SK-MEL-5 (cell line): Measurements from ENCODE around the gene GPR146. TPM values are rescaled to one million over a fixed set of nuclear protein-coding genes. Genes with fewer than 3 reads are reported as not detected.

Experiments used
- DNase-seq: peaks from one replicate; pipeline ENCODE4 v3.0.0-alpha.2; 2016; ENCODE audit warnings: low read depth, low spot score
- in situ Hi-C: cut with HindIII; loops from 2 replicates; pipeline ENCODE4 v1.10.0; 2016; ENCODE audit warnings: low sequenced_read_pairs, high pct_unique_total_duplicates, low pct_unique_long_range_greater_than_20kb
- total RNA-seq: library from RNA; depleted of rRNA; stranded (reverse); fragments of >200 nt; shearing (Covaris generic); gene quantifications from 2 replicates; pipeline ENCODE4 v1.2.3, GENCODE V29; 2014

The GPR146 gene
- total RNA-seq, 1 experiment from 2014 or later, result 10.4 TPM

DNA sequence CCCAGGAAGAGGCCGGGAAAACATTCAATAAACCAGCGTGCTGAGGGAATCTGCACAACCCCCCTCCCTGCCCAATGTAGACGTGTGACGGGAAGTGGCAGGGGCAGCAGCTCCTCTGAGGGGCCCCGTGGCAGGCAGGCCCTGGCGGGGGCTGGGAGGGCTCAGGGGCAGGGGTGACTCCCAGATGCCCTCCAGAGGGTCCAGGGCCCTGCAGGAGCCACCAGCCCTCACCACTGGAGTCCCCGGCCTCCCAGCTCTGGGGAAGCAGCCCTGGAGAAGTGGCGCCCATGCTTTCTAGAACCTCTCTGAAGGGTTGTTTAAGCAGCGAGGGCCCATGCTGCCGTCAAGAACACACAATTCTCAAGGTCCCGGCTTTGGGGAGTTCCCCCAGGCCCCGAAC, 35.2 kb downstream of the GPR146 start:
- in situ Hi-C loops, result no loop called here
- DNase-seq, result no peak

DNA sequence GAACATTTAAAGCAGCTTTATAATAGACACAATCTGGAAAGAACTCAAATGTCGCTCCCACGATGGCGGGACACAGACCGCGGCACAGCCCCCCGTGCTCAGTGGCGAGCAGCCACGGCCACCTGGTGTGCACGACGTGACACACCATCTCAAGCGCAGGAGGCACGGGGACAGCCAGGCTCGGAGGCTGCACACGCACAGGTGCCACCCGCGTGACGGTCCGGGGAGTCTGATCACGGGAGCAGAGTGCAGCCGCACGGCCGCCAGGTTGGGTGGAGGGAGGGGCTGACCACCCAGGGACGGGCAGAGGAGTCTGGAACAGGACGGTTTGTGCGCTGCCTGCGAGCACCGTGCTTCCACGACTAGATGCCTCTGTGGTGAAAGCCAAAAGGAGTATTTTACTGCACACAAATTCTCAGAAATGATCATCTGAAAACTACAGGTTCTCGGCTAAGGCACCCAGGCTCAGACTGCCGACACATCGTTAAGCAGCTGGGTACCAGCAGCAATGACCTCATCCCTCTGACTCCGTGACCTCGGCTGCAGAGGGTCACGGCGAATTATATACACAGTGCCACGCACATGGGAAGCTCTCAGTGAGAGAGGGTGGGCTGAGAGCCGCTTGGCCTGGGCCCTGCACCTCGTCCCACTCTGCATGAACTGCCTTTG, 36.0 kb downstream of the GPR146 start:
- no peak for DNase-seq
- in situ Hi-C loops, result no loop called here

DNA sequence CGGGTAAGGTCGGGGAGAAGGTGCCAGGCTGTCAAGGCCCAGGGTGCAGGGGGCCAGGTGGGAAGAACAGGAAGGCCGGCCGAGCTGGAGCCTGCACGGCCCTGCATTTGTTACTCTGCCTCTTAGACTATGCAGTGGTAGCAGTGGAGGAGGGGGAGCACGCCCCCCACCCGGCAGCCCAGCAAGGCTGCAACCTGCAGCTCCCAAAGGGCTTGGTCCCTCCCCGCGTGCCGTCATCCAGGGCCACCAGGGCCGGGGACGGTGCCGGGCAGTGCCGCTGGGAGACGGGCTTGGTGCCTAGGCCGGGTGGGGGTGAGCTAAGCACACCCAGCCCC, 36.5 kb downstream of the GPR146 start:
- no peak for DNase-seq
- in situ Hi-C loops, result no loop called here

DNA sequence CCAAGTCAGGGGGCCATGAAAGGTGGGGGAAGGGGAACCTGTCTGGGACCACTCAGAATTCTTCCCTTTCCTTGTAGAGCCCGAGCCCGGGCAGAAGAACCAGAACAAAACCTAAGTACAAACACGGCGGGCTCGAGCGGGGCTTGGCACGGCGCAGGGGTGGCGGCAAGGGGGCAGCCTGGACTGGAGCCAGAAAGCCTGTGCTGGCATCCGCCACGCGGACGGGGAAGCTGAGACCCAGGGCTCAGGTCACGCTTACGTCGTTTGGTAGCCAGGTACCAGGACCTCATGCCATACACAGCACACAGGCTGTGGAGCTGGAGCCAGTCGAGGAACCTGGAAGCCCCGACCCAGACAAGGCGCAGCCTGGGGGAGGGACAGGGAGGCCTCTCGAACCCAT, 37.0 kb downstream of the GPR146 start:
- in situ Hi-C loops, result no loop called here
- no peak for DNase-seq

DNA sequence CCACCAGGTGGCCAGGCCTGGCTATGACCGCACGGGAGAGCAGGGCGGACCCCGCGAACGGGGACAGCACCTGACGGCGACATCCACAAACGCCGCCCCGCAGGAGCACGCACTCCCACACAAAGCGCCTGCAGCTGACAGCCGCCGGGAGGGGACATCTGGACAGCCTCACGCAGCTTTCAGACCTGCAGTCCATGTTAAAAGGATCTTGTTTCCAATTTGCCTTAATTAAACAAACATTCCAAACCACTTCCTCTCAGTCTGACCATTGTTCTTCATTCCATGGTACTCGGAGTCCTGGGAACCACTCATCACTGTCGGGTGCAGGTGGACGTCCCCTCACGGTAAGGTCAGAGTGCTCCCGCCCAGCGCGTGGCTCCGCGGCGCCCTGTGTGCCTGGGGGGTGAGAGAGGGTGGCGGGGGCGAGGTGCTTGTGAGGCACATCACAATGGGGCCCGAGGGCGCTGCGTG, 37.6 kb downstream of the GPR146 start:
- in situ Hi-C loops, result no loop called here
- no peak for DNase-seq

DNA sequence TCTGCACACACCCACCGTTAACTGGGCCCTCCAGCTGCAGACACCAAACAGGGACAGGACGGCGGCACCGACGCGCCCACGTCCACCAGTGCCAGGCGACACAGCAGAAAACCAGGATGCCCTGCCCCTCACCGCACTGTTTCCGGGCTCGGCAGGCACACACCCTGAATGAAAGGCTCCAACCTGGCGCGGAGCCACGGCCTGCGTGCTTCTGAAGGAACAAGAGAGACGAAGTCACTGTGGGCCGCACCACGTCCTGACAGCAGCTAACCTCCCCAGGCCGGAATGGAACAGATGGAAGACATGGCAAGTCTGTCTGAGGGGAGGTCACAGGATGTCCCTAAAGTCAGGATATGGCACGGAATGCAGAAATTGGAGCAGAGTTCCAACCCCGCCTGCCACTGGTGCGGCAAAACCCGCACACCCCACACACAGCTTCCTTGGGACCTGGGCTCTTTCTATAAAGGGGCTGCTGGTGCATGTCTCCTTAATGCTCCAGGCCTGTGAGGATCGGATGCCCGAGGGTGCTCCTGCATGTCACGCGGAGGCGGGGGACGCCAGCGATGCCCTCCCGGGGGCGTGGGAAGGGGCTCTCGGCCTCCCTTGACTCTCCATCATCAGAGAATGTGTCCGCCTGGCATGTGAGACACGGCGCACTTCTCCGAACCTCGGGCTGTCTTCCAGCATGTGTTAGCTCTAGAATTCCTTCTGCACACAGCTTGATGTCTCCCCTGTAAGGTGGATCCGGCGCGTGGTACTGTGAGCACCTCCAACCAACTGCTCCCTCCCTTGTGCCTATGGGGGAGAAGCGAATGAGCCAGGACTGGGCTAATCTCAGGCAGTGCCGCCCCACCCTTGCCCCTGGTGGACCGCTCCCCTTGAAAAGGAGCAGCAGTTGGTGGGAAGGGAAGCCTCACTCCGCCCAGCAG, 39.6 kb downstream of the GPR146 start:
- in situ Hi-C loops, result no loop called here
- no peak for DNase-seq

DNA sequence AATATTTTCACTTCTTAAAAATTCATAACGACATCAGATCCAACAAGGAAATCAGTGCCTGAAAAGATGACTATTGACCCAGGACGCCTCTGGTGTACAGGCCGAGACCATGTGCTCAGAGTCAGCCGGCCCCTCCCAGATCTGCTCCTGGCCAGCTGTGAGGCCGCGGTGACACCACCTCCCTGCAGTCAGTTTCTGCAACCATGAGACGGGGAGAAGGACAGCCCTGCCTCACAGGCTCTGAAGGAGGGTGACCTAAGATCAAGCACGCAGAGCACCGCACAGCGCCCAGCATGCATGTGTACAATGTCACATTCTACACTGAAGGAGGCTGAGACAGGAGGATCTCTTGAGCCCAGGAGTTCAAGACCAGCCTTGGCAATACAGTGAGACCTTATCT, 40.9 kb downstream of the GPR146 start:
- DNase-seq, result no peak
- in situ Hi-C loops, result no loop called here

DNA sequence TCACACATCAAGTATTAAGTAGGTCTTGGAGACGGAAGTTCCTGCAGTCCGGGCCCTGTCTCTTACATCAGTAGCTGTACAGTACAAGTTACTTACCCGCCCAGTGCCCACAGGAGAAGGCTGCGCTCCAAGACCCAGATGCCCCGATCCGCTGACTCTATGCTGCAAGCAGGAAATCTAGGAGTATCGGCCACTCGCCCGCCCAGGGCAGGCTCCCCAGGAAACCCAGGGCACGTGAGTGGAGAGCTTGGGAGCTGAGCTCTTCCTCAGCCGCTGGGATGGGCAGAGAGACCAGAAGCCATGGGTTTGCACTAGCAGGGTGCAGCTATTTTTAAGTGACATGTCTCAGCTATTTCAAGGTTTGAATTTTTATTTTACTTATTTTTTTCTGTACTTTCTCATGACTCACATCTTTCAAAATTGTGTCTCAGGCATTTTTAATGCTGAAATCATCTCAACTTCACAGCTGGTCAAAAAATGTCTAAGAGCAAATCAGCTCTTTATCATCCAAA, 41.6 kb downstream of the GPR146 start:
- in situ Hi-C loops, result no loop called here

DNA sequence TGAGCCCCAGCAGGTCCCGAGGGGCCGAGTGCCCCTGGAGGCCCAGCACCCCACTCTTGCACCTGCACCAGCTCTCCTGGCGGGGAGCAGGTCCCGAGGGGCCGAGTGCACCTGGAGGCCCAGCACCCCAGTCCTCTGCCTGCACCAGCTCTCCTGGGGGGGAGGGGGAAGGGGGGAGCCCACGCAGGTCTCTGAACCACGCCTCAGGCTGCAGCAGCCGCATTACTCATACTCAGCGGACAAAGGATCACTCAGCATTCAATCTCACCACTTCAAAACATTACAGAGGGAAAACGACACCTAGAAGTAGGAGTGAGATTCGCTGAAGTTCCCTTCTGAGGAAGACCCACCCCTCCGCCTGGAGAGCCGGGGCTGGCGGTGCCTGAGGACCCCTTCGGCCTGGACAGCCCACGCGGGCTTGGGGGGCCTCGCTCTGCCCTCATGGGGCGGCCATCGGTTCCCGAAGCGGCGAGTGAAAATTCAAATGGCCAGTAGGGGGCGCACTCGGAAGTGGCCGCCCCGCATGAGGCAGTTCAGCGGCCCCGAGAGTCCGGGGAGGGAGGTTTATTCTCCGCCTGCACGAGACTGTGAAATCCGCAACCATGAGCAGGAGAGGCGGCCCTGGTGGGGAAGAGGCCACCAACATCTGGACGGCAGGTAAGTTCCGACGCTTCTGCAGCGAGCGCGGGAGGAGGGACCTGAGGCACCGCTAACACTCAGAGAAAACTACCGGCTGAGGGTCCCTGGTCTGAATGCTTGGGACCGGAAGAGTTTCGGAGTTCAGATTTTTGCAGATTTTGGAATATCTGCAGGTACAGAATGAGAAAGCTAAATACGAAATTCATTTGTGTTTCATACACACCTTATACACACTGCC, 42.5 kb downstream of the GPR146 start:
- DNase-seq, result peak; percentile 72
- in situ Hi-C loops, result no loop called here

More for the DNA sequence above, 41.6 kb downstream of the GPR146 start:
- DNase-seq, result no peak

DNA sequence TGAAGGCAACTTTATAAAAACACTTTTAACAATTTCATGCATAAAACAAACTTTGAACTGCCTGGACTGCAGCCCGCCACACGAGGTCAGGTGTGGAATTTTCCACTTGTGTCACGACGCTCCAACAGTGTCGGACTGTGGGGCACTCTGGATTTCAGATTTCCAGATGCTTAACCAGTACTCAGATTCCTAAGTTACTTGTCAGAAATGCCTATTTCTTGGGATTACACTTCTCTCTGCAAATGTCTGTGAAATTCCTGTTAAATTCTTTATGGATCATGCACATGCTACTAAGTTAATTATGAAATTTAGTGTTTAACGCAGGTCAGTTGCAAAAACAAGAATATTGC, 43.1 kb downstream of the GPR146 start:
- DNase-seq, result no peak
- in situ Hi-C loops, result no loop called here

DNA sequence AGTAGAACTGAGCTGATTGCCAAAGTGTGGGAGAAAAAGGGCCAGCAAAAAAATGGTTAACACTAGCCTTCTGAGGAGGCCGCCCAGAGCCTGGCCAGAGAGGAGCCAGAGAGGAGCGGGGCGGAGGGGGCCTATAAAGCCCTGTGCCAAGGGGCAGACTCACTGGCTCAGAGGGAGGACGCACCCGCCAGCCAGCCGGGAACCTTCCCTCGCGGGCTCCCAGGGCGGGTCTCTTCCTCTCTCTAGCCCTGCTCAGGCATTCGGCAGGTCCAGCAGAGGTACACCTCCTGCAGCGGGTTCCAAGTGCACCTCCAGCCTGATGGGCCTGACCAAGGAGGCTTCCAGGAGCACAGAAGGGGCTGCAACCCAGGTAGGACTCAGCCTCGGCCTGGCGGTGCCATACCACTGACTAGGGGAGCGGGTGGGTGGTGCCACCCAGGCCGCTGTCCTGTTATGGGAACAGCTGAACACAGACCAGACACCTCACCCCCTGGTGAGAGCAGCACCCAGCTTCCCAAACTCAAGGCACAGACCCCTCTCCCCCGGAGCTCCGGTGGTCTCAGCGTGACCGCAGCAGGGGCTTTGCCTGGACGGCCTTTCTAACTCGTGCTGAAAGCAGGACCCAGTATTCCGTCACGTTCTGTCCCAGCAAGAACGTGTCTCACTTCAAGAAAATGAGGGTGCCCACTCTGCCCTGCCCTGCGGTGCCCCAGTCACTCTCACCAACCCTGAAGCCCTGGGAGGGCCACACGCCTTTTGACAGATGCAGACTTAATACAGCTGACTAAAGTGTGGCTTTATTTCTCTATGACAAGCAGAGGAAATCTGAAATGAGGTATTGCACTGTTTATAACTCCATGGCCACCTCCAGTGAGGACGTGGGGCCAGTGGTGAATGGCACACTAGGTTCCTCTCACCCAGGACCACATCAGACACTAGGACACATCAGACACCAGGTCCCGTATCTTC, 43.9 kb downstream of the GPR146 start, which contains the start of gene GPER1:
GPER1 (plus strand) TSS at position 162 of the 969 bp plus-strand sequence. CDS start 3,616 bp downstream, outside the sequence.
- peak; percentile 14 for DNase-seq
- in situ Hi-C loops, result no loop called here

DNA sequence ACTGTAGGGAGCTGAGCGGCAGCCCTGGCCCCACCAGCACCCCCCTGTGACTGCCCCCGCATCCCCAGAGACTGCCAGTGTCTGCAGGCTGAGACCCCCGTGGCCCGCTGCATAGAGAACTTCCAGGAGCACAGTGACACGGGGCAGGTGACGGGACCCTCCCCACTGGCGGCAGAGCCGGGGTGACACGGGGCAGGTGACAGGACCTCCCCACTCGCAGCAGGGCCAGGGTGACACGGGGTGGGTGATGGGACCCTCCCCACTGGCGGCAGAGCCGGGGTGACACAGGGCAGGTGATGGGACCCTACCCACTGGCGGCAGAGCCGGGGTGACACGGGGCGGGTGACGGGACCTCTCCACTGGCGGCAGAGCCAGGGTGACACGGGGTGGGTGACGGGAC, 45.9 kb downstream of the GPR146 start:
- in situ Hi-C loops, result no loop called here
- DNase-seq, result no peak

DNA sequence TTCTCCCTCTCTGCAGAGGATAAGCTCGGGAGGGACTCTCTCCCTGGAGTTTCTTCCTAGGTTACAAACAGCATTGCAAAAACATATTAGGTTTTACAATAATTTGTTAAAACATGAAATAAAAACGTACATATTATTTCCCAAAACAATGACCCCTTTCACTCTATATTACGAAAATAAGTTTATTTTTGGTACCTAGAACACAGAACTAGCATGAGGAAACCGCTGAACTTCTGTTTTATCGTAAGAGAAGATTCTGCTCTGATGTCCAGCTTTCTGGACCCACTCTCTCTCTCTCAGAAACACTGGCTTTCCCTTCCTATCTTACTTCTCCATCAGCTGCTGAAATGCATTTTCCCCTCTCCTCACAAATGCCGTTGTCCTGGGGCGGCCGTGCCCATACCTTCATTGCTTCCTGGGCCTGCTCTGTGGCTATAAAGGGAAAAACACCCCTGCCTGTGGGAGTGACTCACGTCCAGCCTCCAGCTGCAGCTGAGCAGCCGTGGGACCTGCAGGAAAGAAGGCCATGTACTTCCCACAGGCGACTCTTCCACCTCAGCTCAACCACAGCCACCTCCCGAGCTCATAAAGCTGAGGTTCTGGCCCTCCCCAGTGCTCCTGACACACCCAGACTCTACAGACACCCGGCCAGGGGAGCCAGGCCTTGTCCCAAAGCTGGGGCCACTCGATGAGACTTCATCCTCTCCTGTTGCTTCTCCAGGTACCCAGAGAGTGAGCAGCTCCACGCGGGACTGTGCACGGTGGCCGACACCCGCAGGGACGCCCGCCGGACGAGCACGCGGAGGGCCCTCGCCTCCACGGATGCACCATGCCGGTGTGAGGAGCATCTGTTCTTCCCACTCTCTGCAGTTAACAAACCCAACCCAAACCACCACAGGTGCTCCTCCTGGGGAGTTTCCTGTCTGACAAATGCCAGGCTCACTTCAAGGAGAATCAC, 46.6 kb downstream of the GPR146 start:
- no peak for DNase-seq

DNA sequence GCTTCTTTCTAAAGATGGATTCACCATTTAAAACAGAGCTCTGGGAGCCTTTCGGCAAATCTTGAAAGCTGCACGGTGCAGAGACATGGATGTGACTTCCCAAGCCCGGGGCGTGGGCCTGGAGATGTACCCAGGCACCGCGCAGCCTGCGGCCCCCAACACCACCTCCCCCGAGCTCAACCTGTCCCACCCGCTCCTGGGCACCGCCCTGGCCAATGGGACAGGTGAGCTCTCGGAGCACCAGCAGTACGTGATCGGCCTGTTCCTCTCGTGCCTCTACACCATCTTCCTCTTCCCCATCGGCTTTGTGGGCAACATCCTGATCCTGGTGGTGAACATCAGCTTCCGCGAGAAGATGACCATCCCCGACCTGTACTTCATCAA, 47.3 kb downstream of the GPR146 start:
- in situ Hi-C loops, result no loop called here
- no peak for DNase-seq

More for the DNA sequence above, 46.6 kb downstream of the GPR146 start:
- in situ Hi-C loops, result no loop called here

DNA sequence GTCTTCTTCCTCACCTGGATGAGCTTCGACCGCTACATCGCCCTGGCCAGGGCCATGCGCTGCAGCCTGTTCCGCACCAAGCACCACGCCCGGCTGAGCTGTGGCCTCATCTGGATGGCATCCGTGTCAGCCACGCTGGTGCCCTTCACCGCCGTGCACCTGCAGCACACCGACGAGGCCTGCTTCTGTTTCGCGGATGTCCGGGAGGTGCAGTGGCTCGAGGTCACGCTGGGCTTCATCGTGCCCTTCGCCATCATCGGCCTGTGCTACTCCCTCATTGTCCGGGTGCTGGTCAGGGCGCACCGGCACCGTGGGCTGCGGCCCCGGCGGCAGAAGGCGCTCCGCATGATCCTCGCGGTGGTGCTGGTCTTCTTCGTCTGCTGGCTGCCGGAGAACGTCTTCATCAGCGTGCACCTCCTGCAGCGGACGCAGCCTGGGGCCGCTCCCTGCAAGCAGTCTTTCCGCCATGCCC, 47.9 kb downstream of the GPR146 start:
- in situ Hi-C loops, result no loop called here
- no peak for DNase-seq
